Measurements from ENCODE around the gene CERKL. TPM values are rescaled to one million over a fixed set of nuclear protein-coding genes. Genes with fewer than 3 reads are reported as not detected.

CERKL gene
- total RNA-seq, 1 donor: under 0.01 TPM

DNA sequence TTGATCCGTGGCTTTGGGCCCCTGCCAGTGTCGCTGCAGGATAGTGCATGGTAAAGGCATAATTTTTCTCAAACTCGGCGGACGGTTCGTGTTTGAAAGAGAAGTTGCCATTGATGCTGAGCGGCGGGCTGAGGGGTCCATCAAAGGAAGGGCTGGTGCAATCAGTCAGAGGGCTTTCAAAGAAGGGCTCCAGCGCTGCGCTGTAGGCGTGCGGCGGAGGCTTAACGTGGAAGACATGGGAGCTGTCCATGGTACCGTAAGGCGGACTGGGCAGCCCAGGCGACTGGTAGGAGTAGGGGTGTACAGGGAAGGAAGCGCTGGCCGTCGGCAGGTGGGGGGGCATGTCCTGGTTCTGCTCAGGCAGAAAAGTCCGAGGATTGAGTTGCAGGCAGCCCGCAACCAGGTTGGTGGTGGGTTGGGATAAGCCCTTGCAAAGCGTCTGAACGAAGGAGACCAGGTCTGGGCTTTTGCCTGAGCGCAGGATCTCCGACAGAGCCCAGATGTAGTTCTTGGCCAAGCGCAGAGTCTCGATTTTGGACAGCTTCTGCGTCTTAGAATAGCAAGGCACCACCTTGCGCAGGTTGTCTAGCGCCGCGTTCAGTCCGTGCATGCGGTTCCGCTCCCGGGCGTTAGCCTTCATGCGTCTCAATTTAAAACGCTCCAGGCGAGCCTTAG is 21.1 kb upstream of the CERKL start:
- H3K4me3 ChIP-seq (ENCODE audit: low read depth, low read length): no peak overlapping the region
- TF ChIP-seq, protein P1, sequence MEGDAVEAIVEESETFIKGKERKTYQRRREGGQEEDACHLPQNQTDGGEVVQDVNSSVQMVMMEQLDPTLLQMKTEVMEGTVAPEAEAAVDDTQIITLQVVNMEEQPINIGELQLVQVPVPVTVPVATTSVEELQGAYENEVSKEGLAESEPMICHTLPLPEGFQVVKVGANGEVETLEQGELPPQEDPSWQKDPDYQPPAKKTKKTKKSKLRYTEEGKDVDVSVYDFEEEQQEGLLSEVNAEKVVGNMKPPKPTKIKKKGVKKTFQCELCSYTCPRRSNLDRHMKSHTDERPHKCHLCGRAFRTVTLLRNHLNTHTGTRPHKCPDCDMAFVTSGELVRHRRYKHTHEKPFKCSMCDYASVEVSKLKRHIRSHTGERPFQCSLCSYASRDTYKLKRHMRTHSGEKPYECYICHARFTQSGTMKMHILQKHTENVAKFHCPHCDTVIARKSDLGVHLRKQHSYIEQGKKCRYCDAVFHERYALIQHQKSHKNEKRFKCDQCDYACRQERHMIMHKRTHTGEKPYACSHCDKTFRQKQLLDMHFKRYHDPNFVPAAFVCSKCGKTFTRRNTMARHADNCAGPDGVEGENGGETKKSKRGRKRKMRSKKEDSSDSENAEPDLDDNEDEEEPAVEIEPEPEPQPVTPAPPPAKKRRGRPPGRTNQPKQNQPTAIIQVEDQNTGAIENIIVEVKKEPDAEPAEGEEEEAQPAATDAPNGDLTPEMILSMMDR (IDR thresholded peaks at IDR 0.05; ENCODE audit: insufficient read depth, low read depth, low read length): no peak
- peak; percentile 80 for DNase-seq (ENCODE audit: low read depth)

DNA sequence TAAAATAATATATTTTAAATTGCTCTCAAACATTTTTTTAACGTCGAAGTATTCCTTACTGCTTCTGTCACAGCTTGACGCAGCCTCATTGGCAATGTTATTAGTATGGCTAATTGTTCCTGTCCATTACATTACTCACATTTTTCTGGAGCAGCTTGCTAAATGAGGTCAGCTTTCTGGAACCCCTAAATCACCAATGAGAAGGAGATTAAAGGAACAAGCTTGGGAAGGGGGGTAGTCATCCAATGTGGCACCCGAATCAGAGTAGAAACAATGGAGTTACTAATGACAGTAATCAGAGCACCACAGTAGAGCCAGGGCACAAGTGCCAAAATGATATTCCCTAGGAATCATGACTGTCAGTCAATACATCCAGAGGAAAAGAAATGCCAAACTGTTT is 18.3 kb upstream of the CERKL start:
- no peak for DNase-seq (ENCODE audit: low read depth)
- no peak overlapping the region for H3K4me3 ChIP-seq (ENCODE audit: low read depth, low read length)
- TF ChIP-seq, protein P1 (IDR thresholded peaks at IDR 0.05; ENCODE audit: insufficient read depth, low read depth, low read length): no peak

DNA sequence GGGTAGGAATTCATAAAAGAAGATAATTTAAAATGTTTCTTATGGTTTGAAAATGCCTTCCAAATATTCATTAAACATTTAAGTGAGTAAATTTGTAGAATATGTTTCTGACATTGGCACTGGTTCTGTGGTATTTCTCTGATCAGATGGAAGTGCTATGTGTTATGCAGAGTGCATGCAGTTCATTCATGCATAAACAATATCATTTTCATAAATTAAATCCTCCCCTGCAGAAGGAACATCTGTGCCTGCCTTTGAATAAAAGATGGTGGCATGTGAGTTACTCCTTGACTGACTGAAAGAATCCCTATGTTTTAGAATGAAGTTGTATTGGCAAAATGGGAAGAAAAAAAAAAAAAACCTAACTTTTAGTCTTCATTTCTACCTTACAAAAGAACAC is 17.6 kb upstream of the CERKL start:
- TF ChIP-seq, protein P1 (IDR thresholded peaks at IDR 0.05; ENCODE audit: insufficient read depth, low read depth, low read length): no peak
- no peak overlapping the region for H3K4me3 ChIP-seq (ENCODE audit: low read depth, low read length)
- no peak for DNase-seq (ENCODE audit: low read depth)

DNA sequence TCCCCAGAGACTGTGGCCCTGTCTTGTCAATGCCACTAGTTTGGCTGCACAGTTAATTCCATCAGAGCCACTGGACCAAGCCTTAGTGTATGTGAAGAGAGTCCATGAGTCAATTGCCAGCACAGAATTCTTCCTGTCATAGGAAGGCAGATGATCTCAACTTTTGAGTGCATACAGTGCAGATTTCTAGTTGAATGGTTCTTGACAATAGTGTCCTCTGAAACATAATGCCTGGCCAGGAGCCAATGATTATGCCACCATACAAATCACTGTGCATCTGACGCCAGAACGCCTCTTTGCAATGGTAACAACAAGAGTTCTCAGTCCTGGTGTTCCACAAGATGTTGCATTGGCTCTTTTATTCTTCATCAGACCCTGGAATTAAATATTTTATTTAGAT is 16.3 kb upstream of the CERKL start:
- DNase-seq (ENCODE audit: low read depth): no peak
- TF ChIP-seq, protein P1 (IDR thresholded peaks at IDR 0.05; ENCODE audit: insufficient read depth, low read depth, low read length): no peak
- H3K4me3 ChIP-seq (ENCODE audit: low read depth, low read length): no peak overlapping the region

DNA sequence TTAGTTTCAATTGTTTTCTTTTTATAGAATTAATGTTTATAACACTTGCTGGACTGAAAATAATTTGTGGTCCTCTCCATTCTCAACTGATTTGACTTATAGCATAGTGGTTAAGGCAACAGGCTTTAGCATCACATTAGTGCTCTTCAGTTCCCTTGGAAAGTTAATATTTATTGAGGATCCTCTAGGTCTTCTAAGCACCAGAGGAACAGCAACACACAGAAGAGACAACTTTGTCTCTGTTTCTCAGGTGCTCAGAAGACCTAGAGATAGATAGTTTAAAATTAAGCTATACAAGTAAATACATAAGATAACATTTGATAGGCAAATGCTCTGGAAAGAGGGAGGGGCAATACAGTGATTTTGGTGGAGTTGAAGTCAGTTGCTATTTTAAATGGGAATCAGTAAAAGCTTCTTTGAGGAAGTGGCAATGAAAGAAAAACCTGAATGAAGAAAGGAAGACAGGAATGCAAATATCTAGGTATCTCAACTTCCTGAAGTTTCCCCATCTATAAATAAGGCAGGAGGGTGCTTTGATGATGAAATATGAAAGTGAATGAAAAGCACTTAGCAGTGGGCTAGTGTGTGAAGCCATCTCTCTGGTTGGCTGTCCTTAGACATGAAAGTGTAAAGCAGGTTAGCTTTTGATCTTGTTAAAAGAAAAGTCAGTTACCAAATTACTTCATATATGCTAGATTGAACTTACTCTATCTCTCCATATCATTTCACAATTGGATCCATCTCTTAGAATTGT is 15.5 kb upstream of the CERKL start:
- no peak for DNase-seq (ENCODE audit: low read depth)
- no peak overlapping the region for H3K4me3 ChIP-seq (ENCODE audit: low read depth, low read length)
- TF ChIP-seq, protein P1 (IDR thresholded peaks at IDR 0.05; ENCODE audit: insufficient read depth, low read depth, low read length): no peak

DNA sequence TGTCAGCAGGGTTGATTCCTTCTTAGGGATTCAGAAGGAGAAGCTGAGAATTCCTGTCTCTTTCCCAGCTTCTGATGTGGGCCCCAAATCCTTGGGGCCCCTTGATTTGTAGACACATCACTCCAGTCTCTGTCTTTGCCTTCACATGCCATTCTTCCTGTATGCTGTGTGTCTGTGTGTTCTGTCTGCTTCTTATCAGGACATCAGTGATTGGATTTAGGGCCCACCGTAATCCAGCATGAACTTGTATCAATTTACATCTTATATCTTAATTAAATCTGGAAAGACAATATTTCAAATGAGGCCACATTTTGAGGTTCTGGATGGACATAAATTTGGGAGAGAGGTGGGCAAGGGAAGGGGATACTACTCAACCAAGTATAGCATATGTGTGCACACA is 13.7 kb upstream of the CERKL start:
- TF ChIP-seq, protein P1 (IDR thresholded peaks at IDR 0.05; ENCODE audit: insufficient read depth, low read depth, low read length): no peak
- DNase-seq (ENCODE audit: low read depth): no peak
- no peak overlapping the region for H3K4me3 ChIP-seq (ENCODE audit: low read depth, low read length)
